Activated CD8-positive, alpha-beta T cell treated with anti-CD3 and anti-CD28 coated beads, Interleukin-2, amount 10 ng/mL, durations not matched to agents 7 days and 5 days (primary cell): ENCODE results near the gene ABHD17C. TPM values are rescaled to one million over a fixed set of nuclear protein-coding genes. Genes with fewer than 3 reads are reported as not detected.

Experiments used
- ATAC-seq: fragments of 150-1000 bp; cut with Tn5 transposase; one replicate; pipeline ENCODE4 v1.10.0; 2021; ENCODE audit warnings: moderate library complexity
- CTCF ChIA-PET: fragments of 350-600 bp; sonication (Branson Sonifier 250); formaldehyde crosslinking; loops from one replicate; lab custom pipeline; 2021; ENCODE audit warnings: antibody characterized with exemption; lab: Charles Lee
- POLR2A ChIA-PET: fragments of 350-600 bp; sonication (Branson Sonifier 250); formaldehyde crosslinking; loops from one replicate; lab custom pipeline; 2021; ENCODE audit warnings: antibody characterized with exemption; lab: Charles Lee
- DNase-seq: peaks from one replicate; pipeline ENCODE4 v3.0.0-alpha.2; 2020
- H3K27ac Mint-ChIP-seq: one replicate; pipeline ENCODE4 v1.8.0; 2021; ENCODE audit warnings: mild to moderate bottlenecking, mixed read lengths
- H3K27me3 Mint-ChIP-seq: one replicate; pipeline ENCODE4 v1.8.0; 2021; ENCODE audit warnings: low read depth, mixed read lengths
- H3K36me3 Mint-ChIP-seq: one replicate; pipeline ENCODE4 v1.8.0; 2021; ENCODE audit warnings: low read depth, mixed read lengths
- H3K4me1 Mint-ChIP-seq: one replicate; pipeline ENCODE4 v1.8.0; 2021; ENCODE audit warnings: low read depth, mixed read lengths
- H3K4me3 Mint-ChIP-seq: one replicate; pipeline ENCODE4 v1.8.0; 2021; ENCODE audit warnings: mild to moderate bottlenecking, mixed read lengths
- H3K9me3 Mint-ChIP-seq: one replicate; pipeline ENCODE4 v1.8.0; 2022; ENCODE audit warnings: mixed read lengths; ENCODE audit not compliant: insufficient read depth
- total RNA-seq, 2 experiments: library from RNA; stranded (reverse); gene quantifications; one replicate each; pipeline ENCODE4 v1.2.3, GENCODE V29; 2021

The ABHD17C gene
- total RNA-seq, 2 experiments from 2014 or later, result 1.4 to 2.1 TPM

- peaks cover 14% of the 10 kb centered on the region for H3K4me1 Mint-ChIP-seq
- H3K27me3 Mint-ChIP-seq, result peaks cover 58% of the 10 kb centered on the region
- no peak overlapping the region for H3K27ac Mint-ChIP-seq
- no peak for DNase-seq
- peak overlapping the region; percentile 31 for H3K4me3 Mint-ChIP-seq
- ATAC-seq, result no peak
- H3K36me3 Mint-ChIP-seq, result no peaks in the 10 kb centered on the region
- ChIA-PET POLR2A (no interaction called here), CTCF (interaction anchor here (0.7 to 1.8 kb wide), 13 partner anchors 8 to 323 kb away, joined by 3 to 9 read pairs (median 4); no protein-coding TSS in a partner anchor)
- no peaks in the 10 kb centered on the region for H3K9me3 Mint-ChIP-seq
Measured at GRCh38 chr15:80779658-80780415, 84.7 kb downstream of the ABHD17C start.

- DNase-seq, result peak; percentile 29
- no peak overlapping the region for H3K27ac Mint-ChIP-seq
- no peaks in the 10 kb centered on the region for H3K36me3 Mint-ChIP-seq
- H3K27me3 Mint-ChIP-seq, result peaks cover 58% of the 10 kb centered on the region
- no peaks in the 10 kb centered on the region for H3K9me3 Mint-ChIP-seq
- CTCF ChIA-PET, result interaction anchor here (0.8 to 1.8 kb wide), 6 partner anchors 12 to 194 kb away, joined by 3 to 9 read pairs (median 5); no protein-coding TSS in a partner anchor
- H3K4me3 Mint-ChIP-seq, result no peak overlapping the region
- peaks cover 14% of the 10 kb centered on the region for H3K4me1 Mint-ChIP-seq
- ATAC-seq, result no peak
- POLR2A ChIA-PET, result no interaction called here
Measured at GRCh38 chr15:80780416-80781221, 85.5 kb downstream of the ABHD17C start.

GRCh38 chr15:80783260-80783659 is 88.2 kb downstream of the ABHD17C start:
- ChIA-PET POLR2A (no interaction called here), CTCF (interaction anchor here (0.8 to 2.3 kb wide), 3 partner anchors 187 to 483 kb away, joined by 3 to 11 read pairs (median 3); no protein-coding TSS in a partner anchor)
- Mint-ChIP-seq H3K4me1 (peaks cover 11% of the 10 kb centered on the region), H3K27ac (no peak overlapping the region), H3K9me3 (no peaks in the 10 kb centered on the region), H3K4me3 (no peak overlapping the region), H3K36me3 (no peaks in the 10 kb centered on the region), H3K27me3 (peaks cover 41% of the 10 kb centered on the region)
- DNase-seq (no peak), ATAC-seq (no peak)

GRCh38 chr15:80785335-80785734 is 90.2 kb downstream of the ABHD17C start:
- ChIA-PET CTCF (interaction anchor here (1.3 to 3.3 kb wide), 3 partner anchors 9 to 481 kb away, joined by 3 to 30 read pairs (median 4); no protein-coding TSS in a partner anchor), POLR2A (no interaction called here)
- Mint-ChIP-seq H3K27ac (no peak overlapping the region), H3K27me3 (peaks cover 33% of the 10 kb centered on the region), H3K4me1 (peaks cover 6% of the 10 kb centered on the region), H3K9me3 (no peaks in the 10 kb centered on the region), H3K36me3 (no peaks in the 10 kb centered on the region), H3K4me3 (no peak overlapping the region)
- ATAC-seq, result no peak
- DNase-seq, result no peak

- H3K36me3 Mint-ChIP-seq, result no peaks in the 10 kb centered on the region
- H3K27ac Mint-ChIP-seq, result no peak overlapping the region
- peaks cover 6% of the 10 kb centered on the region for H3K4me1 Mint-ChIP-seq
- no peak for DNase-seq
- peaks cover 35% of the 10 kb centered on the region for H3K27me3 Mint-ChIP-seq
- no peak overlapping the region for H3K4me3 Mint-ChIP-seq
- ChIA-PET POLR2A (no interaction called here), CTCF (interaction anchor here (1.0 to 3.3 kb wide), 3 partner anchors 10 to 184 kb away, joined by 4 to 30 read pairs (median 4); no protein-coding TSS in a partner anchor)
- no peaks in the 10 kb centered on the region for H3K9me3 Mint-ChIP-seq
- no peak for ATAC-seq
Measured at GRCh38 chr15:80785811-80786354, 90.8 kb downstream of the ABHD17C start.

GRCh38 chr15:80787316-80787715 is 92.2 kb downstream of the ABHD17C start:
- ChIA-PET CTCF (interaction anchor here (2.0 to 3.3 kb wide), 2 partner anchors 8 to 11 kb away, joined by 6 to 30 read pairs; partner anchors contain the start of gene CEMIP), POLR2A (no interaction called here)
- no peaks in the 10 kb centered on the region for H3K36me3 Mint-ChIP-seq
- ATAC-seq, result no peak
- peaks cover 6% of the 10 kb centered on the region for H3K4me1 Mint-ChIP-seq
- H3K9me3 Mint-ChIP-seq, result no peaks in the 10 kb centered on the region
- H3K27me3 Mint-ChIP-seq, result peaks cover 25% of the 10 kb centered on the region
- DNase-seq, result no peak
- no peak overlapping the region for H3K4me3 Mint-ChIP-seq
- H3K27ac Mint-ChIP-seq, result no peak overlapping the region

- peaks cover 17% of the 10 kb centered on the region for H3K27me3 Mint-ChIP-seq
- H3K9me3 Mint-ChIP-seq, result no peaks in the 10 kb centered on the region
- ChIA-PET CTCF (interaction anchor here (2.0 to 3.3 kb wide), 2 partner anchors 9 to 12 kb away, joined by 6 to 30 read pairs; partner anchors contain the start of gene CEMIP), POLR2A (no interaction called here)
- peaks cover 2% of the 10 kb centered on the region for H3K4me1 Mint-ChIP-seq
- no peak overlapping the region for H3K4me3 Mint-ChIP-seq
- ATAC-seq, result no peak
- DNase-seq, result no peak
- no peak overlapping the region for H3K27ac Mint-ChIP-seq
- no peaks in the 10 kb centered on the region for H3K36me3 Mint-ChIP-seq
Measured at GRCh38 chr15:80788536-80788935, 93.4 kb downstream of the ABHD17C start.

- Mint-ChIP-seq H3K27ac (no peak overlapping the region), H3K4me3 (no peak overlapping the region), H3K27me3 (peaks cover 17% of the 10 kb centered on the region), H3K4me1 (no peaks in the 10 kb centered on the region), H3K36me3 (no peaks in the 10 kb centered on the region), H3K9me3 (no peaks in the 10 kb centered on the region)
- ChIA-PET CTCF (no interaction called here), POLR2A (no interaction called here)
- ATAC-seq, result no peak
- no peak for DNase-seq
Measured at GRCh38 chr15:80789296-80789695, 94.2 kb downstream of the ABHD17C start.

- no peak for DNase-seq
- no peak overlapping the region for H3K27ac Mint-ChIP-seq
- CTCF ChIA-PET, result interaction anchor here (1.1 kb wide), 1 partner anchor 14 kb away, joined by 3 read pairs; no protein-coding TSS in a partner anchor
- no peak for ATAC-seq
- H3K4me3 Mint-ChIP-seq, result no peak overlapping the region
- POLR2A ChIA-PET, result no interaction called here
- H3K27me3 Mint-ChIP-seq, result peaks cover 20% of the 10 kb centered on the region
- H3K4me1 Mint-ChIP-seq, result no peaks in the 10 kb centered on the region
- no peaks in the 10 kb centered on the region for H3K36me3 Mint-ChIP-seq
- no peaks in the 10 kb centered on the region for H3K9me3 Mint-ChIP-seq
Measured at GRCh38 chr15:80789796-80790195, 94.7 kb downstream of the ABHD17C start.

GRCh38 chr15:80790236-80790635 is 95.1 kb downstream of the ABHD17C start:
- Mint-ChIP-seq H3K27me3 (peaks cover 23% of the 10 kb centered on the region), H3K9me3 (no peaks in the 10 kb centered on the region), H3K4me3 (no peak overlapping the region), H3K27ac (no peak overlapping the region), H3K4me1 (no peaks in the 10 kb centered on the region), H3K36me3 (no peaks in the 10 kb centered on the region)
- CTCF ChIA-PET, result interaction anchor here (1.1 kb wide), 1 partner anchor 13 kb away, joined by 3 read pairs; no protein-coding TSS in a partner anchor
- DNase-seq (no peak), ATAC-seq (no peak)
- POLR2A ChIA-PET, result no interaction called here

GRCh38 chr15:80791004-80791403 is 95.9 kb downstream of the ABHD17C start:
- Mint-ChIP-seq H3K4me3 (no peak overlapping the region), H3K4me1 (no peaks in the 10 kb centered on the region), H3K9me3 (no peaks in the 10 kb centered on the region), H3K36me3 (no peaks in the 10 kb centered on the region), H3K27ac (no peak overlapping the region), H3K27me3 (peaks cover 24% of the 10 kb centered on the region)
- ChIA-PET CTCF (interaction anchor here (1.1 kb wide), 1 partner anchor 13 kb away, joined by 3 read pairs; no protein-coding TSS in a partner anchor), POLR2A (no interaction called here)
- no peak for DNase-seq
- no peak for ATAC-seq
